Measurements from ENCODE around the gene PROM2.

Gene PROM2

GRCh38 chr2:95303191-95303919 lies 29.1 kb downstream of the PROM2 start:
- DNase-seq (ENCODE audit: low spot score) = no peak

GRCh38 chr2:95305380-95306061 lies 31.3 kb downstream of the PROM2 start:
- no peak for TF ChIP-seq CTCF (IDR thresholded peaks at IDR 0.05; ENCODE audit: extremely low read depth, missing control alignments)
- no peak for DNase-seq (ENCODE audit: low spot score)

More at GRCh38 chr2:95303191-95303919, 29.1 kb downstream of the PROM2 start:
- no peak for TF ChIP-seq CTCF (IDR thresholded peaks at IDR 0.05; ENCODE audit: extremely low read depth, missing control alignments)

- DNase-seq (ENCODE audit: low spot score) = no peak
- no peak for TF ChIP-seq CTCF (IDR thresholded peaks at IDR 0.05; ENCODE audit: extremely low read depth, missing control alignments)
These were observed 32.2 kb downstream of the PROM2 start for GRCh38 chr2:95306336-95306895.

GRCh38 chr2:95307036-95307435 lies 32.8 kb downstream of the PROM2 start:
- DNase-seq (ENCODE audit: low spot score) = no peak
- TF ChIP-seq CTCF (IDR thresholded peaks at IDR 0.05; ENCODE audit: extremely low read depth, missing control alignments) = no peak

- DNase-seq (ENCODE audit: low spot score) = no peak
- TF ChIP-seq CTCF (IDR thresholded peaks at IDR 0.05; ENCODE audit: extremely low read depth, missing control alignments) = no peak
These were observed 33.6 kb downstream of the PROM2 start for GRCh38 chr2:95307878-95308277.

GRCh38 chr2:95308426-95308990 lies 34.3 kb downstream of the PROM2 start:
- no peak for DNase-seq (ENCODE audit: low spot score)
- no peak for TF ChIP-seq CTCF (IDR thresholded peaks at IDR 0.05; ENCODE audit: extremely low read depth, missing control alignments)

GRCh38 chr2:95309599-95309998 lies 35.4 kb downstream of the PROM2 start:
- TF ChIP-seq CTCF (IDR thresholded peaks at IDR 0.05; ENCODE audit: extremely low read depth, missing control alignments) = no peak
- no peak for DNase-seq (ENCODE audit: low spot score)

Measured in GM20000 (cell line).